Muscle of leg (tissue), 9 donors: ENCODE results near the gene SLC7A9. TPM values are rescaled to one million over a fixed set of nuclear protein-coding genes. Genes with fewer than 3 reads are reported as not detected.

ENCODE experiments used
- polyA plus RNA-seq, 8 donors: library from polyadenylated mRNA; unstranded; fragments of 120-200 nt; gene quantifications; one replicate each; pipeline versions ENCODE4 v1.2.1 to v1.2.3, GENCODE V29; 2013; ENCODE audit warnings: inconsistent platforms in 1 of 8, low replicate concordance in 1 of 8; ENCODE audit not compliant: insufficient read length in 8 of 8, insufficient read depth in 1 of 8
- total RNA-seq: library from RNA; stranded (reverse); fragments of 120-200 nt; gene quantifications from one replicate; pipeline ENCODE4 v1.2.4, GENCODE V29; 2013

The SLC7A9 gene
- total and polyA plus RNA-seq, 9 donors: 0.18 to 2.1 (median 0.38) TPM

Other genes starting within 250 kb of the SLC7A9 start
- 11.6 TPM for gene ANKRD27, start 194.6 kb downstream of the SLC7A9 start, total RNA-seq
- 10 to 100 TPM in 6 of 8 donors, 1 to 10 TPM in 2; 9.6 to 18.3 (median 11.5) TPM for gene ANKRD27, start 194.6 kb downstream of the SLC7A9 start, polyA plus RNA-seq
- gene RGS9BP, start 193.9 kb downstream of the SLC7A9 start, total RNA-seq: 0.49 TPM
- under 1 TPM in 7 of 8 donors, not detected in 1; 0.08 to 0.42 (median 0.17) TPM for gene RGS9BP, start 193.9 kb downstream of the SLC7A9 start, polyA plus RNA-seq
- gene NUDT19, start 177.9 kb downstream of the SLC7A9 start, total RNA-seq: 5.3 TPM
- gene NUDT19, start 177.9 kb downstream of the SLC7A9 start, polyA plus RNA-seq: 1 to 10 TPM; 6.4 to 9.4 (median 8.6) TPM
- gene TDRD12, start 150.0 kb downstream of the SLC7A9 start, total RNA-seq: 0.22 TPM
- under 1 TPM; 0.10 to 0.95 (median 0.26) TPM for gene TDRD12, start 150.0 kb downstream of the SLC7A9 start, polyA plus RNA-seq
- gene CEP89, start 102.2 kb upstream of the SLC7A9 start, total RNA-seq: 12.1 TPM
- gene CEP89, start 102.2 kb upstream of the SLC7A9 start, polyA plus RNA-seq: 10 to 100 TPM; 17.4 to 21.1 (median 18.7) TPM
- gene FAAP24, start 102.5 kb upstream of the SLC7A9 start, total RNA-seq: 1.2 TPM
- 1 to 10 TPM; 1.3 to 3.0 (median 2.3) TPM for gene FAAP24, start 102.5 kb upstream of the SLC7A9 start, polyA plus RNA-seq
- gene RHPN2, start 195.1 kb upstream of the SLC7A9 start, total RNA-seq: 1.3 TPM
- 1 to 10 TPM in 7 of 8 donors, under 1 TPM in 1; 0.98 to 4.8 (median 1.7) TPM for gene RHPN2, start 195.1 kb upstream of the SLC7A9 start, polyA plus RNA-seq
- 7.8 TPM for gene GPATCH1, start 211.4 kb upstream of the SLC7A9 start, total RNA-seq
- gene GPATCH1, start 211.4 kb upstream of the SLC7A9 start, polyA plus RNA-seq: 1 to 10 TPM; 6.2 to 9.5 (median 7.5) TPM